ENCODE data around the gene PMM2. TPM values are rescaled to one million over a fixed set of nuclear protein-coding genes. Genes with fewer than 3 reads are reported as not detected.

PMM2 gene
- total RNA-seq, 1 donor = 42.7 TPM

GRCh38 chr16:8887952-8888560, 90.4 kb downstream of the PMM2 start:
- no peak overlapping the region for H2AFZ ChIP-seq (ENCODE audit: low read length)
- H3K9me3 ChIP-seq (ENCODE audit: low read depth, low read length) = no peaks in the 10 kb centered on the region
- no peaks in the 10 kb centered on the region for H3K27me3 ChIP-seq (ENCODE audit: insufficient read depth, low read length)
- no peak overlapping the region for H3K4me3 ChIP-seq (ENCODE audit: insufficient read depth, low read length)
- no peak overlapping the region for H3K4me2 ChIP-seq (ENCODE audit: insufficient read depth, low read length)
- peak; percentile 75 for DNase-seq (ENCODE audit: insufficient read length, low spot score, missing footprints)
- H4K20me1 ChIP-seq (ENCODE audit: insufficient read depth, low read length) = peaks cover 49% of the 10 kb centered on the region
- H3K27ac ChIP-seq (ENCODE audit: low read depth, low read length) = no peak overlapping the region
- no peaks in the 10 kb centered on the region for H3K79me2 ChIP-seq (ENCODE audit: insufficient read depth, low read length)
- peaks cover 41% of the 10 kb centered on the region for H3K4me1 ChIP-seq (ENCODE audit: insufficient read depth, low read length)
- H3K36me3 ChIP-seq (ENCODE audit: insufficient read depth, low read length) = peaks cover 18% of the 10 kb centered on the region
- TF ChIP-seq, protein P1, sequence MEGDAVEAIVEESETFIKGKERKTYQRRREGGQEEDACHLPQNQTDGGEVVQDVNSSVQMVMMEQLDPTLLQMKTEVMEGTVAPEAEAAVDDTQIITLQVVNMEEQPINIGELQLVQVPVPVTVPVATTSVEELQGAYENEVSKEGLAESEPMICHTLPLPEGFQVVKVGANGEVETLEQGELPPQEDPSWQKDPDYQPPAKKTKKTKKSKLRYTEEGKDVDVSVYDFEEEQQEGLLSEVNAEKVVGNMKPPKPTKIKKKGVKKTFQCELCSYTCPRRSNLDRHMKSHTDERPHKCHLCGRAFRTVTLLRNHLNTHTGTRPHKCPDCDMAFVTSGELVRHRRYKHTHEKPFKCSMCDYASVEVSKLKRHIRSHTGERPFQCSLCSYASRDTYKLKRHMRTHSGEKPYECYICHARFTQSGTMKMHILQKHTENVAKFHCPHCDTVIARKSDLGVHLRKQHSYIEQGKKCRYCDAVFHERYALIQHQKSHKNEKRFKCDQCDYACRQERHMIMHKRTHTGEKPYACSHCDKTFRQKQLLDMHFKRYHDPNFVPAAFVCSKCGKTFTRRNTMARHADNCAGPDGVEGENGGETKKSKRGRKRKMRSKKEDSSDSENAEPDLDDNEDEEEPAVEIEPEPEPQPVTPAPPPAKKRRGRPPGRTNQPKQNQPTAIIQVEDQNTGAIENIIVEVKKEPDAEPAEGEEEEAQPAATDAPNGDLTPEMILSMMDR (IDR thresholded peaks at IDR 0.05; ENCODE audit: extremely low read depth, low read depth, low read length) = no peak

GRCh38 chr16:8888951-8889892, 91.6 kb downstream of the PMM2 start:
- DNase-seq (ENCODE audit: insufficient read length, low spot score, missing footprints) = peak; percentile 38
- TF ChIP-seq, protein P1 (IDR thresholded peaks at IDR 0.05; ENCODE audit: extremely low read depth, low read depth, low read length) = no peak
- H3K4me1 ChIP-seq (ENCODE audit: insufficient read depth, low read length) = peaks cover 40% of the 10 kb centered on the region
- peaks cover 29% of the 10 kb centered on the region for H3K36me3 ChIP-seq (ENCODE audit: insufficient read depth, low read length)
- H3K27me3 ChIP-seq (ENCODE audit: insufficient read depth, low read length) = no peaks in the 10 kb centered on the region
- peaks cover 49% of the 10 kb centered on the region for H4K20me1 ChIP-seq (ENCODE audit: insufficient read depth, low read length)
- H3K79me2 ChIP-seq (ENCODE audit: insufficient read depth, low read length) = no peaks in the 10 kb centered on the region
- no peak overlapping the region for H3K4me3 ChIP-seq (ENCODE audit: insufficient read depth, low read length)
- H3K9me3 ChIP-seq (ENCODE audit: low read depth, low read length) = no peaks in the 10 kb centered on the region
- H3K27ac ChIP-seq (ENCODE audit: low read depth, low read length) = no peak overlapping the region
- H3K4me2 ChIP-seq (ENCODE audit: insufficient read depth, low read length) = no peak overlapping the region
- H2AFZ ChIP-seq (ENCODE audit: low read length) = no peak overlapping the region

- TF ChIP-seq, protein P1 (IDR thresholded peaks at IDR 0.05; ENCODE audit: extremely low read depth, low read depth, low read length) = no peak
- H4K20me1 ChIP-seq (ENCODE audit: insufficient read depth, low read length) = peaks cover 48% of the 10 kb centered on the region
- no peaks in the 10 kb centered on the region for H3K27me3 ChIP-seq (ENCODE audit: insufficient read depth, low read length)
- peaks cover 37% of the 10 kb centered on the region for H3K36me3 ChIP-seq (ENCODE audit: insufficient read depth, low read length)
- no peaks in the 10 kb centered on the region for H3K79me2 ChIP-seq (ENCODE audit: insufficient read depth, low read length)
- H2AFZ ChIP-seq (ENCODE audit: low read length) = no peak overlapping the region
- peak; percentile 50 for DNase-seq (ENCODE audit: insufficient read length, low spot score, missing footprints)
- H3K9me3 ChIP-seq (ENCODE audit: low read depth, low read length) = no peaks in the 10 kb centered on the region
- no peak overlapping the region for H3K27ac ChIP-seq (ENCODE audit: low read depth, low read length)
- H3K4me2 ChIP-seq (ENCODE audit: insufficient read depth, low read length) = no peak overlapping the region
- peaks cover 33% of the 10 kb centered on the region for H3K4me1 ChIP-seq (ENCODE audit: insufficient read depth, low read length)
- no peak overlapping the region for H3K4me3 ChIP-seq (ENCODE audit: insufficient read depth, low read length)
Measured at GRCh38 chr16:8889893-8890548, 92.4 kb downstream of the PMM2 start.
